ENCODE measurements around the gene NOP16.
A peak's percentile ranks its signal among the peaks of the same experiment; 100 is the strongest.

The NOP16 gene

GRCh38 chr5:176360894-176361436 is 27.4 kb downstream of the NOP16 start:
- DNase-seq (ENCODE audit: low read depth, low spot score): peak; percentile 52

- DNase-seq (ENCODE audit: low read depth, low spot score): no peak
These were observed 28.7 kb downstream of the NOP16 start for GRCh38 chr5:176359658-176360057.

- DNase-seq (ENCODE audit: low read depth, low spot score): no peak
These were observed 32.2 kb downstream of the NOP16 start for GRCh38 chr5:176356179-176356566.

DNA sequence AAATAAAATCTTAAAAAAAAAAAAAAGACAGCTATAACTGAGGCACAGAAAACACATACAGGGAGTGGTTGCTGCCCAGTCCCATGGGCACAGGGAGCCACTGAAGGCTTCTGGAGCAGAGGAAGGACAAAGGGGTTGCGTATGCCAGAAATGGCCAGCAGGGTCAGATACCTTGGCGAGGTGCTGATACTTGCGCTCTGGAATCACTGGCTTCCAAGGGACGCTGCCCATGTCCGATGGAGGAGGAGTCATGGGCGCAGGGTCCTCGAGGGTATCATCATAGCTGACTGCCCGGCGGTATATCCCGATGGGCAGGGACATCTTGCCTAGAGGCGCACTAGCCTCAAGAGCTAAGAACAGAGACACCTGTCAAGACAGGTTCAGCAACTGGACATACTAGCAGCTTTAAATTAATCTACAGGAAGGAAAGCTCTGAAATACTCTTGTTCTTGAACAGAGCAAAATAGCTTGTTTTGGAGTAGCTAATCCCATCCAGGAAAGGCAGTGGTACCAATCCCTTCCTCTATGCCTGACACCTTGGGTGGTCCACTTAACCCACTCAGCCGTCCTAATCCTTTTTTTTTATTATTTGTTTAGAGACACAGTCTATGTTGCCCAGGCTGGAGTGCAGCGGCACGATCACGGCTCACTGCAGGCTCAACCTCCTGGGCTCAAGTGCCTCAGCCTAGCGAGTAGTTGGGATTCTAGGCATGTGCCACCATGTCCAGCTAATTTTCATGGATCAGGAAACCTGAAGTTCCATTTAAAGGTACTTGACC is 32.8 kb downstream of the NOP16 start:
- DNase-seq (ENCODE audit: low read depth, low spot score): no peak

DNA sequence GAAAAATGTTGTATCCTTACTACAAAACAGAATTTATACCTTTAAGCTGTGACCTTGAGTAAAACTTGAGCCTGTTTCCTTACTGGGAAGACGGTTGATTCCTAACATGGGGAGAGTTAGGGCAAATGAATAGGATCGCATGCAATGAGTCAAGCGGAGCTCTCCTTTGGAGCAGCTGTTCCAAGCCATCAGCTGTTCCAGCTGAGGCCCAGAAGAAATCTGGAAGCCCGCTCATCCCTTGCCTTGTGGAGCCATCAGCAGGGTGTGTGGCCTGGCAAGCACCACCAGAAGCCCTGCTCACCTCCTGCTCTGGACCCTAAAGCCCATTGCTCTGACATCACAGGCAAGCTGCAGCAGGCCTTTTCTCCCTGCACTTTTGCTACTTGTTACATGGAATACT is 34.9 kb downstream of the NOP16 start:
- DNase-seq (ENCODE audit: low read depth, low spot score): no peak

GRCh38 chr5:176352116-176352878 is 36.1 kb downstream of the NOP16 start:
- no peak for DNase-seq (ENCODE audit: low read depth, low spot score)

DNA sequence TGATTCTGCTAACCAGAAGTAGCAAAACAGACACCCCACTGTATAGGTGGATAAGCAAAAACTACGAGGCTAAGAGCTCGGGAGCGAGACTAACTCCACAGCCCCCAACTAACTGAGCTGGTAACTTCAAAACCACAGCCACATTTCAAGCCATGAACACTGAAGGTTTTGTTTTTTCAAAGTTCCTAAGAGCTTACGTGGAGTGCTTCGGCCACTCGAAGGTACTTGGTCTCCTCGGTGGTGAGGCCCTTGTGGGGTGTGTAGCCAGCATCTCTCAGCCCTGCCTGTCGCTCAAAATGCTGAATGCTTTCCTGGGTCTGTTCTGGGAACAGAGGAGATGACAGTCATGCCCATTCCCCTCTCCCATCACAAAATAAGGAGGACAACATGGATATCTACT is 38.0 kb downstream of the NOP16 start:
- peak; percentile 35 for DNase-seq (ENCODE audit: low read depth, low spot score)

DNA sequence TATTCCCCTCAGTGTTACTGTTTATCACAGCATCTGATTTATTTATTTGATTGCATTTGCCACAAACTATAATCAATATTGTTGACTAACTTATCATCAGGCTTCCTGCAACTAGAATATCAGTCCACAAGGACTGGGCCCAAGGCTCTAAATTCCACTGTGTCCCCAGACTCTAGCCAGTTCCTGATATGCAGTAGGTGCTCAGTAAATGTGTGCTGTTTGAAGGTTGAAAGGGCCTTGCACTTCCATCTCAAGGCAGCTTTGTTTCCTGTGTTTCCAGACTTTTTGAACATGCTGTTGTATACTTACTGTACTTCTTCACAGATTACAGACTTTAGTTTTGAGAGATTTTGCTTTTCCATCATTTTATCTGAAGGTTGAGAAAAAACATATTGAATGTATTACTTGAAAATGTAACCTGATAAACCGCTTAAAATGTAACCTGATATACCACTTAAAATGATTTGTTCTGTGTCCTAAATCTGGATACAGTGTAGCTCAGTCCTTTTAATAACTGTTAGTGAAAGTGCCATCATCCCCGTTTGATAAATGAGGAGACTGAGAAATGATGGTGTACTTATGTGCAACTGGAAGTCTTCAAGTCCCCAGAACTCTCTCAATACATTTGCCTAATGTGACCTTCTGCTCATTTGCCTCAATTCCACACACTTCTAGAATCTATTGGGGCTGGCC is 45.5 kb downstream of the NOP16 start:
- DNase-seq (ENCODE audit: low read depth, low spot score): no peak

DNA sequence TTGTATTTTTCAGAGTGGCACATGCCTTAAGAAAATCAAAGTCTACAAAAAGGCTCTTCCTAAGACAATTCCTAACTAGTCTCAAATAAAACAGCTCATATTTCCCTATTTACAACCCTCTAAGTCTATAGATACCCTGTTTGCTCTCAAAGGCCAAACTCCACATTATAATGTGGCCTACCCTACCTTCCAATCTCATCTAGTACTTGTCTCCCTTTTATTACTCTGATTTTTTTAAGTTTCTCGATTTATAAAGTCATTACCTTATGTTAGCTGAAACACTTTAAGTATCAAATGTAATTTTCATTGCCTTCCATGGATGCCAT is 46.3 kb downstream of the NOP16 start:
- no peak for DNase-seq (ENCODE audit: low read depth, low spot score)

GRCh38 chr5:176341325-176342157 is 46.9 kb downstream of the NOP16 start:
- no peak for DNase-seq (ENCODE audit: low read depth, low spot score)

GRCh38 chr5:176339304-176339703 is 49.1 kb downstream of the NOP16 start:
- DNase-seq (ENCODE audit: low read depth, low spot score): no peak

DNA sequence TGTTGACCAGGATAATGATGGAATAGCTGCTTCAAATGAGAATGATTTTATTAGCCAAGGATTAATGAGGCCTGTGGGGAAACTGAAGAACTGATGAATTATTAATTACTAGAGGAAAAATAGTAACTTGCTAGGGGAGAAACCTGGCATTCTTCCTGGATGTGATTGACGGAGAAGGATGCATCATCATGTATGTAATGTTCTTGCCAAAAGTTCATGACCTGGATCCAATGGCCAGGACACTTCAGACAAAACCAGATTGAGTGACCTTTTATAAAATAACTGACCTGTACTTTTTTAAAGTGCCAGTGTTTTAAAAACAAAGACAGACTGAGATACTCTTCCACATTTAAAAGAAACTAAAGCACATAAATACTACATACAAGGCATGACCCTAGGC is 50.5 kb downstream of the NOP16 start:
- DNase-seq (ENCODE audit: low read depth, low spot score): no peak

DNA sequence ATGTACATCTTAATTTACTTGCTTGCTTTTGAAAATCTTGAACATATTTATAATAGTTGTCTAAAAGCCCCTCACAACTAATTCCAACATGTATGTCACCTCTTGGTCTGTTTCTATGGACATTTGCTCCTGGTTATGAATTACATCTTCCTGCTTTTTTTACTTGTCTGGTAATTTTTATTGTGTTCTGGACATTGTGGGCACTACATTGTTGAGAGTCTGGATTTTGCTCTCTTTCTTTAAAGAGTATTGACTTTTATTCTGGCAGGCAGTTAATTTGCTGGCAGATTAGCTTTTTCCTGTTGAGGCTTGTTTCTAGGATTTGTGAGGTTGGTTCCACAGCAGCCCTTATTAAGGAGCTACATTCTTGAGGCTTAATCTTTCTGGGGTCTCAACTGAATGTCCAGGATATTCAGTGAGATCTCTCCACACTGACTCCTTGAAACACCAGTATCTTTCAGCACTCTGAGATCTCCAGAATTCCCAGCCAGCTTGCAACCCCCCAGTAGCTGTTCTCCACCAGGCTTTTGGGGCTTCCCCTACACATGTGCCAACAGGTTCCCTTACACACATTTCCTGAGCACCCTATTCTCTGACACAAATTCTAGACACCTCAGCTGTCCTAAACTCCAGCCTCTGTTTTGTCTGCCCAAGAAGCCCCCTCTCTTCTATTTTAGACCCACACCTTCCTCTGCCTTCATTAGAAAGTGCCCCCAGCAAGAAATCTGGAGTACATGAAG is 54.2 kb downstream of the NOP16 start:
- no peak for DNase-seq (ENCODE audit: low read depth, low spot score)

All from astrocyte of the hippocampus (primary cell).